H9 (cell line): ENCODE measurements around the gene GARIN6. TPM values are rescaled to one million over a fixed set of nuclear protein-coding genes. Genes with fewer than 3 reads are reported as not detected.

Source experiments
- DNase-seq: peaks from one replicate; pipeline ENCODE4 v3.0.0-alpha.2; 2017
- H2AFZ ChIP-seq: one replicate; pipeline ENCODE4 v1.6.1; 2013; ENCODE audit warnings: mild to moderate bottlenecking, low read length, control low read depth, moderate library complexity
- H2AK5ac ChIP-seq: 2 replicates; pipeline ENCODE4 v1.6.1; 2013; ENCODE audit warnings: low read length, control low read depth, mixed read lengths; ENCODE audit not compliant: insufficient read length
- H2BK120ac ChIP-seq: one replicate; pipeline ENCODE4 v1.6.1; 2013; ENCODE audit warnings: low read depth, mild to moderate bottlenecking, low read length, control low read depth, inconsistent platforms; ENCODE audit not compliant: poor library complexity, severe bottlenecking
- H2BK12ac ChIP-seq: 2 replicates; pipeline ENCODE4 v1.6.1; 2013; ENCODE audit warnings: low read length, control low read depth, mixed read lengths, low read depth; ENCODE audit not compliant: insufficient read length
- H2BK15ac ChIP-seq: 2 replicates; pipeline ENCODE4 v1.6.1; 2013; ENCODE audit warnings: low read depth, low read length, control low read depth
- H2BK20ac ChIP-seq: one replicate; pipeline ENCODE4 v1.6.1; 2013; ENCODE audit warnings: low read depth, mild to moderate bottlenecking, low read length, control low read depth, inconsistent platforms; ENCODE audit not compliant: poor library complexity, severe bottlenecking
- H2BK5ac ChIP-seq: 2 replicates; pipeline ENCODE4 v1.6.1; 2013; ENCODE audit warnings: low read length, control low read depth, mixed read lengths; ENCODE audit not compliant: insufficient read length
- H3K14ac ChIP-seq: 2 replicates; pipeline ENCODE4 v1.6.1; 2013; ENCODE audit warnings: low read length, control low read depth; ENCODE audit not compliant: insufficient read depth
- H3K18ac ChIP-seq: 2 replicates; pipeline ENCODE4 v1.6.1; 2013; ENCODE audit warnings: low read depth, mild to moderate bottlenecking, mixed read lengths, low read length, control low read depth; ENCODE audit not compliant: insufficient read length
- H3K23ac ChIP-seq: 2 replicates; pipeline ENCODE4 v1.6.1; 2013; ENCODE audit warnings: low read length, control low read depth, mixed read lengths, low read depth; ENCODE audit not compliant: insufficient read length
- H3K23me2 ChIP-seq: 2 replicates; pipeline ENCODE4 v1.6.1; 2013; ENCODE audit warnings: low read depth, mild to moderate bottlenecking, mixed read lengths, low read length, control low read depth; ENCODE audit not compliant: insufficient read length, poor library complexity, severe bottlenecking
- H3K27ac ChIP-seq: 2 replicates; pipeline ENCODE4 v1.5.1; 2013; ENCODE audit warnings: low read length, control low read depth, mixed read lengths, low read depth; ENCODE audit not compliant: insufficient read length
- H3K27me3 ChIP-seq: 2 replicates; pipeline ENCODE4 v1.6.1; 2013; ENCODE audit warnings: low read length, control low read depth, inconsistent platforms; ENCODE audit not compliant: insufficient read depth
- H3K4ac ChIP-seq: 2 replicates; pipeline ENCODE4 v1.6.1; 2013; ENCODE audit warnings: low read depth, mild to moderate bottlenecking, control low read depth, inconsistent platforms, low read length, moderate library complexity
- H3K4me1 ChIP-seq: 2 replicates; pipeline ENCODE4 v1.6.1; 2013; ENCODE audit warnings: low read length, control low read depth, inconsistent platforms; ENCODE audit not compliant: insufficient read depth
- H3K4me2 ChIP-seq: 2 replicates; pipeline ENCODE4 v1.6.1; 2013; ENCODE audit warnings: low read length, control low read depth, mixed read lengths; ENCODE audit not compliant: insufficient read length, insufficient read depth
- H3K56ac ChIP-seq: 2 replicates; pipeline ENCODE4 v1.6.1; 2013; ENCODE audit warnings: low read depth, mild to moderate bottlenecking, mixed read lengths, low read length, control low read depth; ENCODE audit not compliant: insufficient read length
- H3K79me1 ChIP-seq: 2 replicates; pipeline ENCODE4 v1.6.1; 2013; ENCODE audit warnings: low read depth, mild to moderate bottlenecking, moderate library complexity, low read length, control low read depth, inconsistent platforms; ENCODE audit not compliant: insufficient read depth, poor library complexity, severe bottlenecking
- H3K79me2 ChIP-seq: 2 replicates; pipeline ENCODE4 v1.6.1; 2013; ENCODE audit warnings: low read length, control low read depth, inconsistent platforms; ENCODE audit not compliant: insufficient read depth
- H3K9ac ChIP-seq: 2 replicates; pipeline ENCODE4 v1.6.1; 2013; ENCODE audit warnings: low read length, control low read depth, mixed read lengths; ENCODE audit not compliant: insufficient read length; ENCODE audit errors: extremely low read depth
- H3K9me3 ChIP-seq: one replicate; pipeline ENCODE4 v1.6.1; 2013; ENCODE audit warnings: low read depth, low read length, inconsistent platforms; ENCODE audit not compliant: control insufficient read depth
- H3T11ph ChIP-seq: one replicate; pipeline ENCODE4 v1.6.1; 2013; ENCODE audit warnings: mild to moderate bottlenecking, low read length, control low read depth, inconsistent platforms
- H4K20me1 ChIP-seq: one replicate; pipeline ENCODE4 v1.6.1; 2013; ENCODE audit not compliant: control insufficient read depth, insufficient read length, insufficient read depth
- H4K5ac ChIP-seq: 2 replicates; pipeline ENCODE4 v1.6.1; 2013; ENCODE audit warnings: low read depth, mild to moderate bottlenecking, mixed read lengths, low read length, control low read depth; ENCODE audit not compliant: insufficient read length
- H4K8ac ChIP-seq: replicated peaks from 2 replicates; pipeline ENCODE4 v1.6.1; 2013; ENCODE audit warnings: low read length, control low read depth, mixed read lengths, low read depth; ENCODE audit not compliant: insufficient read length
- H4K91ac ChIP-seq: 2 replicates; pipeline ENCODE4 v1.6.1; 2013; ENCODE audit warnings: low read depth, mild to moderate bottlenecking, moderate library complexity, mixed read lengths, low read length, control low read depth; ENCODE audit not compliant: insufficient read length
- H3K27ac Mint-ChIP-seq, 3 experiments: 2 replicates in 2 of 3; 3 replicates in 1 of 3; pipeline ENCODE4 v1.8.0; 2020 to 2021; ENCODE audit warnings: mixed read lengths in 3 of 3, mild to moderate bottlenecking in 1 of 3, moderate library complexity in 1 of 3
- H3K27me3 Mint-ChIP-seq: 2 replicates; pipeline ENCODE4 v1.8.0; 2021; ENCODE audit warnings: low read depth, mild to moderate bottlenecking, moderate library complexity, mixed read lengths
- H3K36me3 Mint-ChIP-seq, 3 experiments: 2 replicates in 2 of 3; 3 replicates in 1 of 3; pipeline ENCODE4 v1.8.0; 2020 to 2021; ENCODE audit warnings: low read depth in 3 of 3, mixed read lengths in 3 of 3; ENCODE audit not compliant: insufficient read depth in 1 of 3
- H3K4me1 Mint-ChIP-seq, 2 experiments: 2 replicates each; pipeline ENCODE4 v1.8.0; 2020; ENCODE audit warnings: mixed read lengths in 2 of 2
- H3K4me3 Mint-ChIP-seq, 2 experiments: 2 replicates in 1 of 2; 3 replicates in 1 of 2; pipeline ENCODE4 v1.8.0; 2020 to 2021; ENCODE audit warnings: mild to moderate bottlenecking in 2 of 2, mixed read lengths in 2 of 2, moderate library complexity in 1 of 2
- H3K9me3 Mint-ChIP-seq, 2 experiments: 2 replicates in 1 of 2; 3 replicates in 1 of 2; pipeline ENCODE4 v1.8.0; 2020; ENCODE audit warnings: mild to moderate bottlenecking in 2 of 2, mixed read lengths in 2 of 2, moderate library complexity in 1 of 2
- CTCF ChIP-seq: fragments of 200-600 bp; sonication (generic); conservative IDR thresholded peaks from 3 replicates; pipeline ENCODE4 v1.8.0; 2021; ENCODE audit warnings: antibody characterized with exemption, mild to moderate bottlenecking
- WGBS: extraction: QIAGEN DNeasy Blood & Tissue Kit; methylation state at CpG from one replicate; pipeline ENCODE4 v1.1.7; 2013; ENCODE audit warnings: missing lambda C conversion rate, low lambda C conversion rate, mixed read lengths; ENCODE audit not compliant: insufficient read length; ENCODE audit errors: extremely low coverage; 5-methylcytosine and 5-hydroxymethylcytosine counted together
- total RNA-seq: library from RNA; stranded (reverse); gene quantifications from 2 replicates; pipeline ENCODE4 v1.2.1, GENCODE V29; 2021

GARIN6 gene
- total RNA-seq, 1 experiment from 2014 or later, result not detected

- no peak overlapping the region for H3K18ac ChIP-seq
- Mint-ChIP-seq H3K4me3 (no peak overlapping the region), H3K27ac (no peak overlapping the region), H3K9me3 (no peaks in the 10 kb centered on the region), H3K36me3 (no peaks in the 10 kb centered on the region), H3K4me1 (0 out of 4 replicates have a peak, but pooled peaks cover 0 to 3% of the 10 kb centered on the region in 2 experiments), H3K27me3 (no peaks in the 10 kb centered on the region)
- no peak overlapping the region for H3K4me2 ChIP-seq
- H2AFZ ChIP-seq, result no peak overlapping the region
- no peak overlapping the region for H2BK5ac ChIP-seq
- no peak overlapping the region for H3K27ac ChIP-seq
- no peak overlapping the region for H3K14ac ChIP-seq
- no peak overlapping the region for H3T11ph ChIP-seq
- no peak overlapping the region for H3K23ac ChIP-seq
- no peak overlapping the region for H2BK120ac ChIP-seq
- WGBS, result no CpG with 5 or more reads among the region's 5 CpGs
- no peaks in the 10 kb centered on the region for H3K79me2 ChIP-seq
- H4K91ac ChIP-seq, result no peak overlapping the region
- H3K4ac ChIP-seq, result no peak overlapping the region
- no peak overlapping the region for H4K5ac ChIP-seq
- no peak overlapping the region for H3K56ac ChIP-seq
- DNase-seq, result no peak
- no peaks in the 10 kb centered on the region for H3K9me3 ChIP-seq
- no peaks in the 10 kb centered on the region for H3K23me2 ChIP-seq
- H2BK12ac ChIP-seq, result no peak overlapping the region
- H2BK15ac ChIP-seq, result no peak overlapping the region
- no peaks in the 10 kb centered on the region for H3K79me1 ChIP-seq
- no peak overlapping the region for H2AK5ac ChIP-seq
- H4K20me1 ChIP-seq, result no peaks in the 10 kb centered on the region
- no peak overlapping the region for H4K8ac ChIP-seq
- TF ChIP-seq CTCF, result no peak
- no peaks in the 10 kb centered on the region for H3K4me1 ChIP-seq
- H2BK20ac ChIP-seq, result no peak overlapping the region
- H3K27me3 ChIP-seq, result no peaks in the 10 kb centered on the region
- no peak overlapping the region for H3K9ac ChIP-seq
Measured at GRCh38 chr12:99600388-99600787, 47.2 kb upstream of the GARIN6 start.
